ENCODE measurements around the gene DNAH2. TPM values are rescaled to one million over a fixed set of nuclear protein-coding genes. Genes with fewer than 3 reads are reported as not detected.
A peak's percentile ranks its signal among the peaks of the same experiment; 100 is the strongest.

The DNAH2 gene
- total RNA-seq (2021; ENCODE audit: unreplicated experiment) (0.13 TPM), Bru-seq, nascent RNA (percentile 8 among the genes with signal in this experiment), BruChase-seq, experiment 1, labeled RNA remaining after a 2-hour chase (percentile 12 among the genes with signal in this experiment), BruChase-seq, experiment 2, labeled RNA remaining after a 6-hour chase (percentile 11 among the genes with signal in this experiment)
- 0.13 TPM for polyA plus RNA-seq (2012; ENCODE audit: insufficient read length)
- long read RNA-seq: 0 reads

- peak within 1 kb of the TSS; percentile 64 for H3K27ac ChIP-seq (ENCODE audit: low read length)
- H3K4me3 ChIP-seq (ENCODE audit: low read depth in 2 of 2, low read length in 2 of 2): peak within 1 kb of the TSS; percentile 55 to 64
- peak; percentile 95 for ATAC-seq
- H3K27me3 ChIP-seq (ENCODE audit: control insufficient read depth, insufficient read depth, low read length): no peaks in the 10 kb centered on the region
- intact Hi-C loops (cut with micrococcal nuclease; ENCODE audit: unreplicated experiment): no loop called here
- CTCF ChIA-PET: interaction anchor here (0.8 to 0.9 kb wide), 2 partner anchors 12 to 64 kb away, joined by 3 to 6 read pairs; partner anchors contain the start of gene EFNB3
- peak; percentile 35 for DNase-seq (ENCODE audit: low read depth, low spot score)
- POLR2A ChIA-PET: no interaction called here
- in situ Hi-C loops (cut with HindIII; ENCODE audit: low pct_unique_long_range_greater_than_20kb, low sequenced_read_pairs): no loop called here
- TF ChIP-seq REST (IDR thresholded peaks at IDR 0.05; ENCODE audit: insufficient read depth in 1 of 2, low read depth in 2 of 2, low read length in 1 of 2) (no peak), SIN3A (IDR thresholded peaks at IDR 0.05; ENCODE audit: borderline replicate concordance, insufficient read depth, low read depth, low read length) (0 out of 2 replicates have a peak, but pooled peaks have one; percentile 29), POLR2AphosphoS5 (IDR thresholded peaks at IDR 0.05; ENCODE audit: low read depth, low read length) (no peak), TCF7L2 (IDR thresholded peaks at IDR 0.05; ENCODE audit: low read depth, low read length) (no peak), CTCF (IDR thresholded peaks at IDR 0.05) (peak; percentile 87)
- H3K4me1 ChIP-seq (ENCODE audit: control insufficient read depth, insufficient read depth, low read length): peaks cover 5% of the 10 kb centered on the region
- BruUV-seq (replicated peaks): no TSS peak
- H3K9me3 ChIP-seq (ENCODE audit: control insufficient read depth, insufficient read depth, low read depth, low read length): no peaks in the 10 kb centered on the region
- no peaks in the 10 kb centered on the region for H3K36me3 ChIP-seq (ENCODE audit: control insufficient read depth, insufficient read depth, low read length)
These were observed at the start of gene DNAH2 for GRCh38 chr17:7716901-7717755. Gene DNAH2 (plus strand): TSS chr17:7717744. CDS start chr17:7719735, 1,991 bp downstream.

- DNase-seq (ENCODE audit: low read depth, low spot score) (no peak), ATAC-seq (no peak)
- no peak overlapping the region for H3K27ac ChIP-seq (ENCODE audit: low read length)
- H3K4me1 ChIP-seq (ENCODE audit: control insufficient read depth, insufficient read depth, low read length): no peaks in the 10 kb centered on the region
- H3K27me3 ChIP-seq (ENCODE audit: control insufficient read depth, insufficient read depth, low read length): no peaks in the 10 kb centered on the region
- POLR2A ChIA-PET: no interaction called here
- peaks cover 6% of the 10 kb centered on the region for H3K36me3 ChIP-seq (ENCODE audit: control insufficient read depth, insufficient read depth, low read length)
- H3K4me3 ChIP-seq (ENCODE audit: low read depth in 2 of 2, low read length in 2 of 2): no peak overlapping the region
- H3K9me3 ChIP-seq (ENCODE audit: control insufficient read depth, insufficient read depth, low read depth, low read length): no peaks in the 10 kb centered on the region
- in situ Hi-C loops (cut with HindIII; ENCODE audit: low pct_unique_long_range_greater_than_20kb, low sequenced_read_pairs) (no loop called here), intact Hi-C loops (cut with micrococcal nuclease; ENCODE audit: unreplicated experiment) (no loop called here)
- no TSS peak for BruUV-seq (replicated peaks)
- CTCF ChIA-PET: no interaction called here
- no peak for TF ChIP-seq TCF7L2 (IDR thresholded peaks at IDR 0.05; ENCODE audit: low read depth, low read length)
- TF ChIP-seq REST (IDR thresholded peaks at IDR 0.05; ENCODE audit: insufficient read depth in 1 of 2, low read depth in 2 of 2, low read length in 1 of 2): no peak
- no peak for TF ChIP-seq CTCF (IDR thresholded peaks at IDR 0.05)
- no peak for TF ChIP-seq SIN3A (IDR thresholded peaks at IDR 0.05; ENCODE audit: borderline replicate concordance, insufficient read depth, low read depth, low read length)
- no peak for TF ChIP-seq POLR2AphosphoS5 (IDR thresholded peaks at IDR 0.05; ENCODE audit: low read depth, low read length)
These were observed 49.1 kb upstream of the DNAH2 start for GRCh38 chr17:7668482-7668881.
